Tibial nerve (tissue), 4 donors: ENCODE data around the gene ZFYVE28.

Source experiments
- CTCF ChIP-seq, 5 experiments: fragments of 200-600 bp in 3 of 5; fragments of 450-650 bp in 2 of 5; sonication (generic) in 3 of 5; IDR thresholded peaks; one replicate each; pipeline ENCODE4 v1.5.1; 2016 to 2019; ENCODE audit warnings: antibody characterized with exemption in 5 of 5, mild to moderate bottlenecking in 3 of 5, moderate library complexity in 2 of 5
- EP300 ChIP-seq, 2 donors: sonication (generic); formaldehyde crosslinking; IDR thresholded peaks; one replicate each; pipeline ENCODE4 v1.6.1; 2017; ENCODE audit warnings: antibody characterized with exemption in 2 of 2, mild to moderate bottlenecking in 1 of 2
- POLR2A ChIP-seq, 2 donors: fragments of 450-650 bp; IDR thresholded peaks; one replicate each; pipeline ENCODE4 v1.6.1; 2017; ENCODE audit warnings: antibody characterized with exemption in 2 of 2, mild to moderate bottlenecking in 2 of 2, moderate library complexity in 2 of 2

GRCh38 chr4:2286904-2287593 lies 131.4 kb downstream of the ZFYVE28 start:
- TF ChIP-seq POLR2A (IDR thresholded peaks at IDR 0.05) (no peak), CTCF (IDR thresholded peaks at IDR 0.05) (no peak), EP300 (IDR thresholded peaks at IDR 0.05) (no peak)
